NB4 (cell line): ENCODE results near the gene ROBO1.

Source experiments
- DNase-seq: peaks from one replicate; pipeline ENCODE4 v3.0.0; 2010; ENCODE audit warnings: low read depth
- H3K4me3 ChIP-seq: one replicate; pipeline ENCODE4 v1.5.1; 2011; ENCODE audit warnings: mild to moderate bottlenecking, low read depth, low read length, moderate library complexity
- MYC ChIP-seq: IDR thresholded peaks from 2 replicates; pipeline ENCODE4 v1.6.1; 2011; ENCODE audit warnings: low read depth, low read length
- POLR2A ChIP-seq: IDR thresholded peaks from 2 replicates; pipeline ENCODE4 v1.6.1; 2011; ENCODE audit warnings: mild to moderate bottlenecking; ENCODE audit not compliant: insufficient read length; ENCODE audit errors: extremely low read depth
- TF ChIP-seq, protein P1 (sequence below): IDR thresholded peaks from one replicate; pipeline ENCODE4 v1.5.1; 2012; ENCODE audit warnings: low read depth, low read length
- TF ChIP-seq, protein P2 (sequence below): IDR thresholded peaks from 2 replicates; pipeline ENCODE4 v1.6.1; 2011; ENCODE audit warnings: low read depth, low read length

ROBO1 gene

DNA sequence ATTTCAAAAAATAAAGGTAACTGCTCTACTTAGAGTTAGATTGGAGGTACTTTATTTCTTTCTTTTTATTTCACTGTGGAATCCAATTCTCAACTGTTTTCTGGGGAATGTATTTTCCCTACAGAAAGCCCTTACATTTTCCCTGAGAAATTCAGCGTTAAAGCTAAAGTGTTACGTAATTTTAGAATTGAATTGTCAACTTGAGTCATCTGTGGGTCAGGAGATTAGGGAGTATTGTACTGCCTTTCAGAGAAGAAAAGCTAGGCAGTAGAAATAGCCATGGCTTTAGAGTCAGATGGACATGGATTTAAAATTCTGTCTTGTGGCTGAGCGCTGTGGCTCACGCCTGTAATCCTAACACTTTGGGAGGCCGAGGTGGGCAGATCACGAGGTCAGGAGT, 728.6 kb downstream of the ROBO1 start:
- no peak for DNase-seq
- H3K4me3 ChIP-seq = no peak overlapping the region
- TF ChIP-seq, protein P1, sequence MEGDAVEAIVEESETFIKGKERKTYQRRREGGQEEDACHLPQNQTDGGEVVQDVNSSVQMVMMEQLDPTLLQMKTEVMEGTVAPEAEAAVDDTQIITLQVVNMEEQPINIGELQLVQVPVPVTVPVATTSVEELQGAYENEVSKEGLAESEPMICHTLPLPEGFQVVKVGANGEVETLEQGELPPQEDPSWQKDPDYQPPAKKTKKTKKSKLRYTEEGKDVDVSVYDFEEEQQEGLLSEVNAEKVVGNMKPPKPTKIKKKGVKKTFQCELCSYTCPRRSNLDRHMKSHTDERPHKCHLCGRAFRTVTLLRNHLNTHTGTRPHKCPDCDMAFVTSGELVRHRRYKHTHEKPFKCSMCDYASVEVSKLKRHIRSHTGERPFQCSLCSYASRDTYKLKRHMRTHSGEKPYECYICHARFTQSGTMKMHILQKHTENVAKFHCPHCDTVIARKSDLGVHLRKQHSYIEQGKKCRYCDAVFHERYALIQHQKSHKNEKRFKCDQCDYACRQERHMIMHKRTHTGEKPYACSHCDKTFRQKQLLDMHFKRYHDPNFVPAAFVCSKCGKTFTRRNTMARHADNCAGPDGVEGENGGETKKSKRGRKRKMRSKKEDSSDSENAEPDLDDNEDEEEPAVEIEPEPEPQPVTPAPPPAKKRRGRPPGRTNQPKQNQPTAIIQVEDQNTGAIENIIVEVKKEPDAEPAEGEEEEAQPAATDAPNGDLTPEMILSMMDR = no peak
- TF ChIP-seq, protein P2, sequence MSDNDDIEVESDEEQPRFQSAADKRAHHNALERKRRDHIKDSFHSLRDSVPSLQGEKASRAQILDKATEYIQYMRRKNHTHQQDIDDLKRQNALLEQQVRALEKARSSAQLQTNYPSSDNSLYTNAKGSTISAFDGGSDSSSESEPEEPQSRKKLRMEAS = no peak
- TF ChIP-seq POLR2A (no peak), MYC (no peak)

GRCh38 chr3:79038636-79039035, 729.2 kb downstream of the ROBO1 start:
- no peak for DNase-seq
- no peak overlapping the region for H3K4me3 ChIP-seq
- TF ChIP-seq POLR2A (no peak), MYC (no peak)
- TF ChIP-seq, protein P2 = no peak

- TF ChIP-seq, protein P2 = no peak
- TF ChIP-seq POLR2A = no peak
- TF ChIP-seq MYC = no peak
- TF ChIP-seq, protein P1 = no peak
Observed at GRCh38 chr3:79038057-79038456, 729.7 kb downstream of the ROBO1 start.

DNA sequence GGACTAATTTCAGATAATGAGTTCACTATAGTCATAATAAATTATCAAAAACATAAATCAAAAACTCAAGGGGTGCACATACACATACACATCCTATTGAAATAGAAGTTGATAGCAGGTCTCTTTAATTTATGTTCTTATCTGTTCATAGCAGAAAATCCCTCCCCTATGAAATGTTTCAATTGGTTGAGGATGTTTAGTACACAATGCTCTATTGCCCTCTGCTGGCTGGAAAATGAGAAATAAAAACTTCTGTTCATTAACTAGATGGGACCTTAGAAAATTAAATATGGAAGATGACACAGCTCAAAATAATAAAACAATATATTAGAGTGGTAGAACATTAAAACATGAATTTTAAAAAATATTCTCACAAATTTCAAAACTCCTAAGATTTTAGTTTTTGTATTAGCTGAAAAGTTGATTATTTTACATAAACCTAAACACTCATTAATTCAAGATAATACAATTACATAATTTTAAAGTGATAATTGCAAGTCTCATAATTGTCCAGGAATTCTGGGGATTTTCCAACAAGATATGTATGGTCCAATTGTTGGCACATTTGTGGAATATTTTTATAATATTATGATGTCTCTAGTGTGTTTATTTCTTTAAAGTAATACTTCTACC, 735.0 kb downstream of the ROBO1 start:
- no peak overlapping the region for H3K4me3 ChIP-seq
- TF ChIP-seq, protein P2 = no peak
- peak; percentile 51 for DNase-seq

More at GRCh38 chr3:79038057-79038456, 729.7 kb downstream of the ROBO1 start:
- no peak for DNase-seq
- no peak overlapping the region for H3K4me3 ChIP-seq

DNA sequence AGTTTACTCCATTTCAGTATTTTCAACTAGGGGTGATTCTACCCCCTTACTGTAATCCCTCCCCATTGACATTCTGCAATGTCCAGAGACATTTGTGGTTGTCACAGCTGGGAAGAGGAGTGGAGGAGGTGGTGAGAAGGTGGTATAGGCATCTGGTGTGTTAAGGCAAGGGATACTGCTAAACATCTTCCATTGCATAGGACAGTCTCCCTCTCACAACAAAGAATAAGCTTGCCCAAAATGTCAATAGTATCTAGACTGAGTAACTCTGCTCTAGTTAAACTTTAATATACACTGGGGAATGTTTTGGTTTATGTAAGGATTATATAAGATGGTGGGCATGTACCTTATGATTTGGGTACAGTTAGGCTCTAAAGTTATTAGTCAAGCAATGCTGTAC, 737.6 kb downstream of the ROBO1 start:
- H3K4me3 ChIP-seq = no peak overlapping the region
- DNase-seq = no peak
- TF ChIP-seq, protein P2 = no peak
- TF ChIP-seq MYC (no peak), POLR2A (no peak)
- TF ChIP-seq, protein P1 = no peak

DNA sequence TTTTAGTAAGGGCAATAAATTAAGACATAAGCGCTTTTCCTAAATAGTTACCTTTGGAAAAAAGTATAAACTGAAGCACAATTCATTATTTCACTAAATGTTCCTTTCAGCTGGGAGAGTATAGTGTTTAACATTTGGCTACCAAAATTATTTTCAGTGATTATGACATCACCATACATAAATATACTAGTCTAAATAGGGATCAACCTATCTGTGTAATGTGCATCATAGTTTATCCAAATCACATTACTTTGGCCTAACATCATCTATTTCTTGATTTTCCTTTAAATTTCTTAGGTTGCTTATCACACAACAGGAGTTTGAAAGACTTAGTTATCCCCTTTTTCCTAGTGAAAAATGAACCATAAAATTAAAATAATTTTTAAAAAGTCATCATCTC, 738.9 kb downstream of the ROBO1 start:
- no peak for DNase-seq
- no peak overlapping the region for H3K4me3 ChIP-seq
- TF ChIP-seq MYC (no peak), POLR2A (no peak)
- TF ChIP-seq, protein P1 = no peak
- TF ChIP-seq, protein P2 = no peak
